ENCODE results near the gene KRT9.

DNA sequence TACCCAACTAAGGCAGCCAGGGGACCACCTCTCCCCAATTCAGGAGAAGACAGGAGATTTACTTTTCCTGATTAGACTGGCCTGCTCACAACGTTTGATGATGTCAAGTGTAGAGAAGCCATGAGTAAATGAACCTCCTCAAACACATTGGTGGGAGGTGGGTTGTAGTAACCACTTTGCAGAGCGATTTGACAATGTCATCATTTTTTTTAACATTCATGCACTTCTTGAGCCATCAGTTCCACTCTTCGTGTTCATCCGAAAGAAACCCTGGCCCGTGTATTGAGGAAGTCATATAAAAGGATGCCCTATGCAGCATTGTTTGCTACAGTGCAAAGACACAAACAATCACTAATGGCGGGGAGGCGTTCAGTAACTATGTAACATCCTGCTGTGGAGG, 38.2 kb downstream of the KRT9 start:
- TF ChIP-seq SP1 (IDR thresholded peaks at IDR 0.05) (no peak), HDGF (IDR thresholded peaks at IDR 0.05; ENCODE audit: borderline replicate concordance) (no peak), FOXA1 (IDR thresholded peaks at IDR 0.05) (no peak), ZNF384 (IDR thresholded peaks at IDR 0.05) (no peak), ARNT (IDR thresholded peaks at IDR 0.05) (no peak), FOXM1 (IDR thresholded peaks at IDR 0.05; ENCODE audit: borderline replicate concordance) (no peak), NFRKB (IDR thresholded peaks at IDR 0.05) (no peak)

Data from HEK293T (cell line).